ENCODE results near the gene PAH.
A peak's percentile ranks its signal among the peaks of the same experiment; 100 is the strongest.
"Not testable (repeated sequence)": the region's sequence is repeated elsewhere in the genome, so short reads cannot be mapped to it uniquely, and the experiment has no call there.

PAH gene

DNA sequence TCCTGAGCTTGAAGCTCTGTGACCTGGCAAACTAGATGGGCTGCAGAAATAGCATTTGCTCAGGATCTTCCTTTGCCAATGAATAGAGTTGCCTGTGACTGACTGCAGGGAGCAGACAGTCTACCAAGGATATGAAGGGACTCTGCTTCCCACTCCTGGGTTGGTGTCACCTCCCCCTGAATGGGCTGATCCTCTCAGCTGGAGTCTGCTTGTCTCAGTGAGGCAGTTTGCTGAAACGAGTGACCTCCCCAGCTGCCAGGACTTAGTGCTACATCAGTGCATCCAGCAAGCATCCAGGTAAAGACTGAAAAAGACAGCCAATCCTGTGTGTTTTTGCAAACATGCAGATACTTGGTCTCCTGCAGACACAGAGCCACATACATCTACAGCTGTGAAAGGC is 28.5 kb downstream of the PAH start:
- DNase-seq = no peak

DNA sequence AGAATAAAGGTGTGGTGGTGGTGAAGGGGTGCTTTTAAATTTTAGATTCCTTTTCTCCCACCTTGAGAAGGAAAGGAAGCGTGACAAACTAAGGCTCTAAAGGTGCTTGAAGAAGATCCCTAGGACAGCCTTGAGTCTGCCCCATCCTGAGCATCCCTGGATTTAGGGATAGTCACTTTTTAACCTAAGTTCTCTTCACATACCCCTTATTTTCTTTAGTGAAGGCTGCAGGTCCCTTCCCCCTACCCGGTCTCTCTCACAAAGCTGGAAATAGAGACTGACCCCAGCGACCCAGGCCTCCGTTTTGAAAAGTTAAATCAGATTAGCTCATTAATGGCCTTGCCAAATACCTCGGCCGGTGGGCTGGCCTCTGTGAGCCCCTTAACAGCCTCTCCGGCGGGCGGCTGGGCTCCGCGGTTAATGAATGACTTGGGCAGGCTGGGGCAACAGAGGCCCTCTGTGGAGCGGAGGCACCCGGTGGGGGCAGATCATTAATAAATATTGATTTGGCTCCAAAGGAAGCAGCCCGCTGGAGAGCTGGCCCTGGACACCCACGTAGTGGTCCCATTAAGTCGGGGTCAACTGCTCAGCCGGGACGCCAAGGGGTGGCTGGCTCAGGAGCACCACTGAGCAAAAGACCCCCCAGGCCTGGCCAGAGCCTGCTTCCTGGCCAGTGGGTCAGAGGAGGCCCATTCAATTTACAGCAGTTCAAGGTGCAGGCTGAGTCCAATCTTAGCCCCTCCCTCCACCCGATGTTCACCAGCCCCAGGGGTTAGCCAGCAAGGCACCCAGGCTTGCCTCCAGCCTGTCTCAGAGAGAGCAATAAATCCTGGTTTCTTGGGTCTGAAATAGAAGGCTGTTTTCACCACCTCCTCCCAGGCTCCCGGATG is 31.8 kb downstream of the PAH start:
- no peak for DNase-seq

DNA sequence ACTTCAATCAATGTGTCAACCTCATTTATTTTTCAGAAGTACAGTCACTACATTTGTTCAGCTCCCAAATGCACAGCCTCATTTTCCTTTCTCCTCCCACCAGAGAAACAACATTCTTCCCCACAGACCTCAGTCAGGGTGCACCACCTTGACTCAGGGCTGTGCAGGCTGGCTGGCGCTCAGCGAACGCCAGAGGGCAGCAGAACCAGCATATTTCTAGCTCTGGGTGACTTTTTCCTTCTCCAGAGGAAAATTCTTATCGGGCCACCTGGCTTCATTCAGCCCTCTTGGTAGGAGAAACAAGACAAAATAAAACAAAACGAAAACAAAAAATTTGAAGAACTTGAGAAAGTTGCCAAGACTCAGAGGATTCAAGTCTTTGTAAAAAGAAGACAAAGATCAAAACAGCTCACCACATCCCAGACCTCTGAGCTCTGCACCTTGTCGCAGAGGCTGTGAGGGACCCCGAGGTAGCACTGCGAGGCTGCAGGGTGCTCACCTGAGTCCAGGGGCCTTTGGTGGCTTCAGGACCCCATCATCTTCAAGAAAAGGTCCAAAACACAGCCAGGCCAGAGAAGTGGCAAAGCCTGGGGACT is 33.7 kb downstream of the PAH start:
- peak; percentile 84 for DNase-seq

DNA sequence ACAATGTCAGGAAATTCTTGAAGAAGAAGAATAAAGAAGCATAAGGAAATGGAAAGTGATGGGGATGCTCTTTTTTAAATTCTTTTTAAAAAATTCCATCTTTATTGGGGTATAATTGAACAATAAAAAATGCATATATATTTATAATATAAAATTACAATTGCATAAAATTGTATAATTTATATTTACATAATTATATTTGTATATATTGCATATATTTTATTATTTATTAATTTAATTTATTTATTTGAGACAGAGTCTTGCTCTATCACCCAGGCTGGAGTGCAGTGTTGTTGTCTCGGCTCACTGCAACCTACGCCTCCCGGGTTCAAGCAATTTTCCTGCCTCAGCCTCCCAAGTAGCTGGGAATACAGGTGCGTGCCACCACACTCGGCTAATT is 36.3 kb downstream of the PAH start:
- no peak for DNase-seq

DNA sequence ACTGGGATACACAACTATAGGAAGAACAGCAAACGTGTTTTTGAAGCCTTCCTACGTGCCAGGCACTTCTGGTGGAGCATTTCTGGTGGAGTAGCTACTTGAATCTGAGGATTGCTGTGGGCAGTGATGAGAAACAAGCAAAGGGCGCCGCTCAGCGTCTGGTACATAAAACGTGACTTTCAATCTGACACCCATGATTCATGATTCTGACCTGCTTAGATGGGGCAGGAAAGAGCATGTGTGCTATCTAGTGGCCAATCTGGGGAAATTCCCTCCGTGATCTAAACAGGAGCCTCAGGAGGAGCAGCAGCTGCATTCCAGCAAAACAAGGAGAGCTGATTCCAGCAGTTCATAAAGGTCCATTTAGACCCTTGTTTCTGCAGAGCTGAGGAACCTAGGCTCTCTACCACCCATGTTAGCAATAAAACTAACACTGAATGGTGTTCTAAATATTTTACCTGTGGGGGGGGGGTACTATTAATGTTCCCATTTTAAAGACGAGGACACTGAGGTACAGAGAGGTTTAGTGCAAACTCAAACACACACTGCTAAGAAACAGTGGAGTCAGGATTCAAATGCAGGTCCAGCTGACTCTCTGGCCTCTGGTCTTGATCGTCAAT is 37.8 kb downstream of the PAH start:
- peak; percentile 95 for DNase-seq

DNA sequence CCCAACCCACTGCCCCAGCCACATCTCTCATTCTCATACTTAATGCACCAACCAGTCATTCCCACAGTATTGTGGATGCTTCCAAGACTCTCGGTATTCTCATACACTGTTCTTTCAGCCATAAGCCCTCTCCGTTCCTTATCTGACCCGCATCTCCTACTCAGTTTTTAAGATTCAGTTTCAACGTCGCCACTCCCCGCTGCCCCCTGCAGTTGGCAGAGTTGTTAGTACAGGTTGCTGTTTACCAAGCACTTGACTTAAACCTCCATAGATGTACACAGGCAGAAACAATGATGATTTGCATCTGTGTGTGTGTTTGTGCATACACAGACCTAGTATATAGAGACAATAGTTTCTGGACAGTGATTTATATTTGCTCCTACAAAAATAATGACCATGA is 40.2 kb downstream of the PAH start:
- DNase-seq = peak; percentile 78

DNA sequence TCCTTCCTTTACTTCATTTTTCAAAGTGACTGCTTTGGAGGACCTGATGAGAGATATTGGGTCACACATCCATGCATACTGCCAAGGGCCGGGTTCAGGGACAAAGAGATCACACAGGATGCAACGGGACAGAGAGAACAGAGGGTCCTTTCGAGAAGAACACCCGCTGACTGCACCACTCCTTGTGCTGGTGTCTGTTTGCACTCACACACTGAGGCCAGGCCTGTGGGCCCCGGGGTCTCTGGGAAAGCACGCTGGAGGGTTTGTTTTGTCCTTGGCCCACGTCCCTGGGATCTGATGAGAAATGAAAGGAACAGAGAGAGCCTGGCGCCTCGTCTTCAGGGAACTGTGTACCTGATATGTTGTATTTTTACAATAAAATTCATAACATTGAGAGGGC is 42.2 kb downstream of the PAH start:
- DNase-seq = no peak

DNA sequence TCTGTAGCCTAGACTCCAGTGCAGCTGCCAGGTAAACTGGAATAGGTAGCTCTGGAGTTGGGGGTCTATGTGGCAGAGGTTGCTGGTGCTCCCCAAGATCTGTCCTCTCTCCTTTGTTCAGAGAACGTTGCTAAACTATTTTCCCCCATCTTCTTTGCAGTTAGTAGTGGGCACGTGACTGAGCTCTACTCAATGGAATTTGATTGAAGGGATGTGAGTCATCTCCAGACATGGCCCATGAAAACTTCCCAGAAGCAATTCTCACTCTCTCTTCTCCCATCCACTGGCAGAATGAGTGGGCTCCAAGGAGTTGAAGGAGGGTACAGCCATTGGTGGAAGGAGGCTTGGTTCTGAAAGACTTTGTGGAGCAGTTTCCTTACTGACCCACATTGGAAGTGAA is 44.0 kb downstream of the PAH start:
- no peak for DNase-seq

DNA sequence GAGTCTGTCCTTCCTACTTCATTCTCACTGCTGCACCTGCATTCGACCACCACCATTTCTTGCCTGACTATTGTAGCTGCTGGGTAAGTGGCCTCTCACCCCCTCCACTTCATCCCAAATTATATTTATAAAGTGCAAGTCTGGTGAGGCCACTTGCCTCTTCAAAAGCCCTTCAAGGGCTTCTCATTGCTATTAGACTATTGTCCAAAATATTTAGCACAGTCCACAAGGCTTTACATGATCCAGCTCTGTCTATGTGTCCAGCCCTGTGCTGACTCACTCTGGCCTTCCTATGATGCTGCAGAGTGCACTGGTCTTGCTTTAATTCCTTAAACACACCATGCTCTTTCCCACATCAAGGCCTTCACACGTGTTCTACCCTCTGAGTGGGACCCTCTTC is 46.0 kb downstream of the PAH start:
- DNase-seq = peak; percentile 49

DNA sequence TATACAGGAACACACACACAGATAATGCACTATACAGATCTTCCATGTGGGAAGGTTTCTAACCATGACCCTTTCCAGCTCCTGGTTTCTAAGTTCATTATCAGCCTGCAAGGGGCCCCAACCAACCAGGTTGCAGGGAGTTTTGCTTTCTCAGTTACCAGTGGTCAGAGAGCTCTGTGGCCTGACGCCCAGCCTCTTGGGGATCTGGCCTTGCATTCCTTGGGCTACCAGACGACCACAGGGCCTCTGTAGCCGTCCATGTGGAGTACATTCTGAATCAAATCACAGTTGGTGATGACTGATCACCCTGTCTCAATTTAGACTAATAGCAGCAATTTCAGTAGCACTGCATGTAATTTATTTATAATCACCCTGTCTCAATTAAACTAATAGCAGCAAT is 47.5 kb downstream of the PAH start:
- no peak for DNase-seq

DNA sequence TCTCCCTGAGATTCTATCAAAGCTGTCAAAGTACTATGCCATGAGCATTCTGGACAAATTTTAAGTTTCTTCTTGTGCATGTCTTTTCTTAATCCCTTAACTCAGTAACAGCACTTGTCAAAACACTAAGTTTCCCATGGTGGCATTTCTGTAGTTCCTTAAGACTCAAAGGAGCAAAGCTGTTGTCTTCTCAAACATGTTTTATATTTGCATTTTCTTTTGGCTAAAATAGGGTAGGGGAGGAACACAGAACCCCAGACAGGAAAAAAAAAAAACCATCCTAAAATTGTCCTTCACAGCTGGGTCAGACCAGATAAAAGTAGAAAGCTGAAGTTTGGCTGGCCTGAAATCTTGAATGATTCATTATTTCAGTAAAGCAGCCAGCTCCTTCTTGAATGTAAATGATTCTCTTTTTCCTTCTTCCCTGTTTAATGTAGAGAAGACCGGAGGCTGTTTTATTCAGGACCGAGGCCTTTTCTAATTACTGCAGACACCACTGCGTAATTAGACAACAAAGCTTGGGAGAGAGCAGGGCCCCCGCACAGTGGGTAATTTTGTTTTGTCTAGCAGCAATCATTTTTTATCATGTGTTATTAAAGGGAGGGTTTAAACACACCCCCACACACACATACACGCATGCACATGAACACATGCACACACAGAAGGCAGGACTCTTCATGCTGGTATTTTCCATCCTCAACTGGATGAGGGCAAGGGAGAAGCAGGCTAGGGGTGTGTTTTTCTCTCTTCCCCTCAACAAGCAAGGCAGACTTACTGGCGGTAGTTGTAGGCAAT is 51.0 kb downstream of the PAH start:
- DNase-seq = no peak

DNA sequence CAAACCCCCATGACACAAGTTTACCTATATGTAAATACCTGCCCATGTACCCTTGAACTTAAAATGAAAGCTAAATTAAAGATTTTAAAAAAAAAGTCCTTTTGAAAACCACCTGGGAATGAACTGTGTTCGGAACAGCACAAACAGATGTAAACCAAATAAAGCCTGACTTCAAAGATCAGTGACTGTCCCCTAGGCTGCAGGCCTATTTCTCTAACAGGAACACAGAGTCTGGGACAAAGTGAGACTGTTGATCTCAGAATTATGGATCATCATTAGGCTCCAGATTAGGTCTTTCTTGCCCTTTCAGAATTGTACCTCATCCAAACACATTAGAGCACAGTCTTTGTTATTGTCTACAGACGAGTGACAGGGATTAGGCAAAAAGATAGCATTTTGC is 54.6 kb downstream of the PAH start:
- DNase-seq = no peak

DNA sequence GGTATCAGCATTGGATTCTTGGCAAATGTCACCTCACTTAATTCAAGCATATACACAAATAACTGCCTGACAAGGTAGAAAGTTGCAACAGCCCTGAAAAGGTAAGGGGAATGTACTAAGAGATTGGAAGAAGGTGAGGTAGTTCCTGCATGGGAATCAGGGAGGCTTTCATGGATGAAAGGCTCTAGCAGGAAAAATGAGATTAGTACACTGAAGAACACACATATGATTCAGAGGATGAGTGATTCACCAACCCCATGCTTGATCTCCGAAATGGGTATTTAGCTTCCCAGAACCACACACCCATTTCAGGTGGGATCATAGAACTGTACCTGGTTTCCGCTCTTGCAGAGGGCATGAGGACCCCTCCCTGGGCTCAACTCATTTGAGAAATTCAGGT is 65.8 kb downstream of the PAH start:
- no peak for DNase-seq

DNA sequence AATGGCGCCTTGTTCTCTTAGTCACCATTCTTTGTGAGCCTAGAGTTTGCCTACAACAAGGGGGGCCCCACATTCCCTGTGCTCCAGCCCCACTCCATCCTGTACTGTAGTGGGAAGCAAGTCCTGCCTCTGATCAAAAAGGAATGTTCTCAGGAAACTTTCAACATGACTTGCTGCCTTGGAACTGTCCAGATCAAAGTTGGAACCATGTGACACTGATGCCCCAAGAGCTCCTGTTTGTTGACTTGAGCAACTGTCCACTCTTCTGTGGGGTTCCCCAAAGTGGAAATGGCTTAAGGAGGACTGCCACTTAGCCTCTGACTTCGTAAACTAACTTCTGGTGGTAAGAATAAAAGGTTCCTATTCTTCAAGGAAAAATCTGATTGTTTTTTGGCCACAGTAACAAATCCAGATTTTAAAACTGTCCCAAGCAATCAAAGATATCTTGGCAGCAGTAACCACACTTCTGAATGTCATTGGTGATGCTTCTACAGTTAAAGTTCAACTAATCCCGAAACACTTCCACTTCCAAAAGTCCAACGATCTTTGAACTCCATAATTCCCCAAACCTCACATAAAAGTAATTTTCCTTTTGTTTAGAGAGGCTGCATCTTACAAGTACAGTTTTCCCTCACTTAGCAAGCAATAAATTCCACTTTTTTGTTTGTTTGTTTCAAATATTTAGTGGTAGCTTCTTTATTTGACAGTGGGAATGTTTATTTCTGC is 67.2 kb downstream of the PAH start:
- DNase-seq = no peak

DNA sequence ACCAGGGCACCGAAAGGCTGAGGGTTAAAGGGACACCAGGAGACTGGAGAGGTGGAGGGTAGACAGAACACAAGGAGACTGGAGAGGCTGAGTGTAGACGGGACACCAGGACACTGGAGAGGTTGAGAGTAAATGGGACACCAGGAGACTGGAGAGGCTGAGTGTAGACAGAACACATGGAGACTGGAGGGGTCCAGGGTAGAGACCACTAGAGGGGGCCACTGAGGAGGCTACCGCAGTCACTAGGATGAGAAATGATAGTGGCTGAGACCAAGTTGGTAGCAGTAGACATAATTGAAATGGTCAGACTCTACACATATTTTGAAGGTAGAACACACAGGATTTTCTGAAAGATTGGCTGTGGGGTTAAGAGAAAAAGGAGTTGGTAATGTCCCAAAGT is 68.2 kb downstream of the PAH start:
- no peak for DNase-seq

DNA sequence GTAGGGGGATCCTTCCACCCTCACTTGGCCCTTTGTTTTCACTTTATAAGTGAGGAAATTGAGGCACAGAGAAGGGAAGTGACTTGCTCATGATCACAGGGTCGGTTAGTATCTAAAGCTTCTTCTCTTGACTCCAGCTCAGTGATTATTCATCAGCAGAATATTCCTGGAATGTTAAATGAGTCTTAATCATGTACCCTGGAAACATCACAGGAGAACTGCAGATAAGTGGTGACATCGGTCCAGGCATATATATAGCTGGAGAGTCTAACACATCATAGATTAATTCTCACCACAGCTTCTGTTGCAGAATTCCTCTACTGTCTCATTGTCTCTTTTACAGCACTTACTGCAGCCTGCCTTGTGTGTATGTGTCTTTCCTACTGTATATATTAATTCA is 69.9 kb downstream of the PAH start:
- no peak for DNase-seq

DNA sequence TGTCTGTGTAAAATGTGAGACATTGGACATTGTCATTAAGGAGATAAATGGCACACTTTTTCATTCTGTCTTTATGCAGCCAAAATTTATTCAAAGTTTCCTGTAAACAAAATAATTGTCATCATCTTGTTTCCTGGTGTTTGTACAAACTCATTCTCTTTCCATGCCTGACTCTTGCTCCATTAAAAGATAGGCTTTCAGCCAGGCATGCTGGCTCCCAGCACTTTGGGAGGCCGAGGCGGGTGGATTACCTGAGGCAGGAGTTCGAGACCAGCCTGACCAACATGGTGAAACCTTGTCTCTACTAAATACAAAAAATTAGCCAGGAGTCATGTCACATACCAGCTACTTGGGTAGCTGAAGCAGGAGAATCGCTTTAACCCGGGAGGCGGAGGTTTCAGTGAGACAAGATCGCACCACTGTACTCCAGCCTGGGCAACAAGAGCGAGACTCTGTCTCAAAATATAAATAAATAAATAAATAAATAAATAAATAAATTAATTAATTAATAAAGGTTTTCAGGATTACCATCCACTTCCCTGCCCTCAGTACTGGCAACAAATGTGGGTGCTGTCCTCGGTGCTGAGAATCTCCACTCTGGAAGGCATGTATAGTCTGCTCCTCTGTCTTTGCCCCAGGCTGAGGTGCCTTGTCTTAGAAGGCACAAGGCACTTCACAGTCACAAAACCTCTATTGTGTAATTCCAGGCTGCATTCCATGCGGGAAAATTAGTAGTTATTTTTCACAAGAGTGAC is 83.2 kb downstream of the PAH start:
- no peak for DNase-seq

DNA sequence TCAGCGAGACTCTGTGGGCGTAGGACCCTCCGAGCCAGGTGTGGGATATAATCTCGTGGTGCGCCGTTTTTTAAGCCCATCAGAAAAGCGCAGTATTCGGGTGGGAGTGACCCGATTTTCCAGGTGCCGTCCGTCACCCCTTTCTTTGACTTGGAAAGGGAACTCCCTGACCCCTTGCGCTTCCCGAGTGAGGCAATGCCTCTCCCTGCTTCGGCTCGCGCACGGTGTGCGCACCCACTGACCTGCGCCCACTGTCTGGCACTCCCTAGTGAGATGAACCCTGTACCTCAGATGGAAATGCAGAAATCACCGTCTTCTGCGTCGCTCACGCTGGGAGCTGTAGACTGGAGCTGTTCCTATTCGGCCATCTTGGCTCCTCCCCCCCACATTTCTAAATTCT is 84.2 kb downstream of the PAH start:
- DNase-seq = not testable (repeated sequence)

DNA sequence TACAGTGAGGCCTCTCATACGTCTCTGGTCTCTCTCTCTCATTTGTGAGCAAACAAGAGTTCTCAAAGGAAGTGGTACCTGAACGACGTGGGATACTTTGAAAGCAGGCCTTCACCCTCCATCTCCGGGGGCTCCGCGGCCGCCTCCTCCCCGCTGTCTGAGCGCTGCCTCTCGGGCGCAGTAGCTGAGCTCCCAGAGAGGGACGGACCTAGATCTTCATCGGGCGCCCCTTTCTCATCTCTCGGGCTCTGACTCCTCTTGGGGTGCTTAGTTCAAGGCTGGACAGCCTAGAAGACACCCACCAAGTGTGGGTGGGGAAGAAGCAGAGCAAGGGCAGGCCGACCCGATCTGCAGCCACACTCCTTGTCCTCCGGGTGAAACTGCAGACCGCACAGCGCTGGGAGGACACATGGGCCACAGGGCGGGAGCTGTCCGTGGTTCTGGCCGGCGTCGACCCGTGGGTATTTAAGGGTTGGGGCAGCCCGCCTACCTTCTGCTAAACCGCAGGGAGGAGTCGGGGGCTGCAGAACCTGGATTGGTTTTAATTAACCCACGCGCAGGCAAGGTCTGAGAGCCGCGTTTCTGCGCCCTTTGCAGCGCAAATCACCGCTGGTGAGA is 92.7 kb downstream of the PAH start:
- no peak for DNase-seq

DNA sequence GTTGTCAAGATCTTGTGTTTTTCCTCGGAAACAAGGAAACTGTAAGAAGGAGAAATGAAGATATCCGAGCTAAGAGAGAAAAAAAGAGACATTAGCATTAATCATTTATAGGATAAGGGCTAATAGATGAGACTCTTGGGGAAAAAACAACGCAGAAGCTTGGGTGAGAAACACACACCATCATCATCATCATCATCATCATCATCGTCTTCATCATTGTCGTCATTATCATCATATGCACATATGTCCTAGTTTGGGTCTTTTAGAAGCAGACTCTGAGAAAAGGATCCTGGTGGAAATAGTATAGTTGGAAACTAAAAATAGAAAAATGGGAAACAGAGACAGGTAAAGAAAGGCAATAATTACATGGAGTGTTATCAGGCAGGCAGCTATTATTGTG is 95.9 kb downstream of the PAH start:
- DNase-seq = no peak

DNA sequence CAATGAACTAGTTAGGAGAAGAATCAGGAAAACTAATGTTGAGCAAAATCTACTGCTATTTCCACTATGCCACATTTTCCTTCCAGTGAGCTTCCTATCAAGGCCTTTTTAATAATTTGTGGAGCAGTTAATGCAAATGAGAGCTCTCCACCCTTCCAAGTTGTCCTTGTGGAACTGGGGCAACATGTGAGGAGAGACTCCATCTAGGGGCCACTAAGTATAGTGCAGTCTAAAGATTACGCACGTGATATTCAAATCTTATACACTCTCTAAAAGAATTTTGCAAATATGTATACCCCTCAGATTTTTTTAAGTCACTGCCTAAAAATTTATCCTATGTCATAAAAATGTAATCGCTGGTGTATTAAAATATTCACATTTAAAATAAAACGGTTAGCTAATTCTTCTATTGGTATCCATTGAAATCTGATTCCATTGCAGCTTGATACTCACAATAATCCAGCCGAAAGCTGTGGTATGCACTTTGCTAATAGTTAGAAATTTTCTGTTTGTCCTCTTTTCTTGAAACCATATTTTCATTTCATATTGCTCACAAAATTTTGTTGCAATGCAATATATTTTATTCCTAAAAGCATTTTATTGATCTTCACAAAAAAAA is 100.1 kb downstream of the PAH start:
- DNase-seq = peak; percentile 37

All from NCI-H774 (cell line).